ENCODE data around the gene UBE2F. TPM values are rescaled to one million over a fixed set of nuclear protein-coding genes. Genes with fewer than 3 reads are reported as not detected.
A peak's percentile ranks its signal among the peaks of the same experiment; 100 is the strongest.

The UBE2F gene
- total and polyA plus RNA-seq, 9 of the 15 experiments (the other 6 are each of a cell fraction or from before 2014, with no cell fraction given): 18.1 to 88.1 (median 53.0) TPM

DNA sequence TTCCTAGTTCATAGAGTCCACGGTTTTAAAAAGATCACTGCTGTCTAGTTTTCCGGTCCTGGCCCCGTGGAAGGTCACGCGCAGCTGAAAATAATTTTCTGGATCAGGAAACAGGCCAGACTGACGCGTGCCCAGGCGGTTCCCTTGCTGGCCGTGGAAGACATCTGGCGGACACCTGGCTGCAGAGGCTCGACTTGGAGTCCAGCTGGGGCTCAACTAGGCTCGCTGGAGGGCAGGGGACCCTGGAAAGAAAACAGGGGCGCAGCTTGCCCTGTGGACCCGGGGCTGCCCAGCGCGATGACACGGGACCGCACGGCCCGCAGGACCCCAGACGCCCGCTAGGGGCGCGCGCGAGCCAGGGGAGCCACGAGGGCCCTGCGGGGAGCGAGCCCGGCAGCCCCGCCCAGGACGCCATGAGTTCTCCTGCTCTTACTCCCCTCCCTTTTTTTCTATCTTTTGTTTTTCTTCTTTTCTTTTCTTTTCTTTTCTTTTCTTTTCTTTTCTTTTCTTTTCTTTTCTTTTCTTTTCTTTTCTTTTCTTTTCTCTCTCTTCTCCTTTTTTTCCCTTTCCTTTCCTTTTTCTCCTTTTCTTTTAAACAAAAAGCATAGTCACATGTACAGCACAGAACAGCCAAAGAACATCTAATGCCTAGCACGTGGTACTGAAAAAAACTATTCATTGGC lies 43.2 kb upstream of the UBE2F start (continued):
- TF ChIP-seq, protein P1, sequence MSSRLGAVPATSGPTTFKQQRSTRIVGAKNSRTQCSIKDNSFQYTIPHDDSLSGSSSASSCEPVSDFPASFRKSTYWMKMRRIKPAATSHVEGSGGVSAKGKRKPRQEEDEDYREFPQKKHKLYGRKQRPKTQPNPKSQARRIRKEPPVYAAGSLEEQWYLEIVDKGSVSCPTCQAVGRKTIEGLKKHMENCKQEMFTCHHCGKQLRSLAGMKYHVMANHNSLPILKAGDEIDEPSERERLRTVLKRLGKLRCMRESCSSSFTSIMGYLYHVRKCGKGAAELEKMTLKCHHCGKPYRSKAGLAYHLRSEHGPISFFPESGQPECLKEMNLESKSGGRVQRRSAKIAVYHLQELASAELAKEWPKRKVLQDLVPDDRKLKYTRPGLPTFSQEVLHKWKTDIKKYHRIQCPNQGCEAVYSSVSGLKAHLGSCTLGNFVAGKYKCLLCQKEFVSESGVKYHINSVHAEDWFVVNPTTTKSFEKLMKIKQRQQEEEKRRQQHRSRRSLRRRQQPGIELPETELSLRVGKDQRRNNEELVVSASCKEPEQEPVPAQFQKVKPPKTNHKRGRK (tag; IDR thresholded peaks at IDR 0.05): peak; percentile 97
- no peak for TF ChIP-seq PHB (CRISPR knock-in tag; IDR thresholded peaks at IDR 0.05)
- TF ChIP-seq, protein P2, sequence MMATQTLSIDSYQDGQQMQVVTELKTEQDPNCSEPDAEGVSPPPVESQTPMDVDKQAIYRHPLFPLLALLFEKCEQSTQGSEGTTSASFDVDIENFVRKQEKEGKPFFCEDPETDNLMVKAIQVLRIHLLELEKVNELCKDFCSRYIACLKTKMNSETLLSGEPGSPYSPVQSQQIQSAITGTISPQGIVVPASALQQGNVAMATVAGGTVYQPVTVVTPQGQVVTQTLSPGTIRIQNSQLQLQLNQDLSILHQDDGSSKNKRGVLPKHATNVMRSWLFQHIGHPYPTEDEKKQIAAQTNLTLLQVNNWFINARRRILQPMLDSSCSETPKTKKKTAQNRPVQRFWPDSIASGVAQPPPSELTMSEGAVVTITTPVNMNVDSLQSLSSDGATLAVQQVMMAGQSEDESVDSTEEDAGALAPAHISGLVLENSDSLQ (IDR thresholded peaks at IDR 0.05): no peak
- no peak for TF ChIP-seq ZNF507 (tag; conservative IDR thresholded peaks at IDR 0.05)
- TF ChIP-seq LARP7 (IDR thresholded peaks at IDR 0.05): 0 out of 2 replicates have a peak, but pooled peaks have one; percentile 55
- TF ChIP-seq NUFIP1 (IDR thresholded peaks at IDR 0.05; ENCODE audit: partially characterized antibody): no peak
- TF ChIP-seq KLF16 (IDR thresholded peaks at IDR 0.05): peak; percentile 58
- no peak for TF ChIP-seq SREBF2 (CRISPR knock-in tag; IDR thresholded peaks at IDR 0.05)
- 0 out of 2 replicates have a peak, but pooled peaks have one; percentile 12 for TF ChIP-seq ZSCAN29 (IDR thresholded peaks at IDR 0.05)
- TF ChIP-seq ELF1 (tag; IDR thresholded peaks at IDR 0.05): 0 out of 2 replicates have a peak, but pooled peaks have one; percentile 29
- TF ChIP-seq MAZ (CRISPR knock-in tag; conservative IDR thresholded peaks at IDR 0.05 in 1 of 2, IDR thresholded peaks at IDR 0.05 in 1 of 2): peak; percentile 62 to 85
- TF ChIP-seq RFX5 (IDR thresholded peaks at IDR 0.05; ENCODE audit: low read depth, low read length): no peak
- TF ChIP-seq MYC (IDR thresholded peaks at IDR 0.05; ENCODE audit: low read depth, low read length): peak; percentile 92
- TF ChIP-seq MYC (CRISPR knock-in tag; IDR thresholded peaks at IDR 0.05; ENCODE audit: borderline replicate concordance, low read depth): no peak
- no peak for TF ChIP-seq TAF15 (IDR thresholded peaks at IDR 0.05; ENCODE audit: low read depth, low read length)
- TF ChIP-seq, protein P3, sequence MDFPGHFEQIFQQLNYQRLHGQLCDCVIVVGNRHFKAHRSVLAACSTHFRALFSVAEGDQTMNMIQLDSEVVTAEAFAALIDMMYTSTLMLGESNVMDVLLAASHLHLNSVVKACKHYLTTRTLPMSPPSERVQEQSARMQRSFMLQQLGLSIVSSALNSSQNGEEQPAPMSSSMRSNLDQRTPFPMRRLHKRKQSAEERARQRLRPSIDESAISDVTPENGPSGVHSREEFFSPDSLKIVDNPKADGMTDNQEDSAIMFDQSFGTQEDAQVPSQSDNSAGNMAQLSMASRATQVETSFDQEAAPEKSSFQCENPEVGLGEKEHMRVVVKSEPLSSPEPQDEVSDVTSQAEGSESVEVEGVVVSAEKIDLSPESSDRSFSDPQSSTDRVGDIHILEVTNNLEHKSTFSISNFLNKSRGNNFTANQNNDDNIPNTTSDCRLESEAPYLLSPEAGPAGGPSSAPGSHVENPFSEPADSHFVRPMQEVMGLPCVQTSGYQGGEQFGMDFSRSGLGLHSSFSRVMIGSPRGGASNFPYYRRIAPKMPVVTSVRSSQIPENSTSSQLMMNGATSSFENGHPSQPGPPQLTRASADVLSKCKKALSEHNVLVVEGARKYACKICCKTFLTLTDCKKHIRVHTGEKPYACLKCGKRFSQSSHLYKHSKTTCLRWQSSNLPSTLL (IDR thresholded peaks at IDR 0.05): no peak
- no peak for TF ChIP-seq BRD9 (IDR thresholded peaks at IDR 0.05; ENCODE audit: low read depth, partially characterized antibody)
- TF ChIP-seq, protein P4, sequence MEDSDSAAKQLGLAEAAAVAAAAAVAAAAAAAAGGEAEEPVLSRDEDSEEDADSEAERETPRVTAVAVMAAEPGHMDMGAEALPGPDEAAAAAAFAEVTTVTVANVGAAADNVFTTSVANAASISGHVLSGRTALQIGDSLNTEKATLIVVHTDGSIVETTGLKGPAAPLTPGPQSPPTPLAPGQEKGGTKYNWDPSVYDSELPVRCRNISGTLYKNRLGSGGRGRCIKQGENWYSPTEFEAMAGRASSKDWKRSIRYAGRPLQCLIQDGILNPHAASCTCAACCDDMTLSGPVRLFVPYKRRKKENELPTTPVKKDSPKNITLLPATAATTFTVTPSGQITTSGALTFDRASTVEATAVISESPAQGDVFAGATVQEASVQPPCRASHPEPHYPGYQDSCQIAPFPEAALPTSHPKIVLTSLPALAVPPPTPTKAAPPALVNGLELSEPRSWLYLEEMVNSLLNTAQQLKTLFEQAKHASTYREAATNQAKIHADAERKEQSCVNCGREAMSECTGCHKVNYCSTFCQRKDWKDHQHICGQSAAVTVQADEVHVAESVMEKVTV (CRISPR knock-in tag; IDR thresholded peaks at IDR 0.05): peak; percentile 50; the same call in 1 of the 2 replicates
- TF ChIP-seq, protein P5, sequence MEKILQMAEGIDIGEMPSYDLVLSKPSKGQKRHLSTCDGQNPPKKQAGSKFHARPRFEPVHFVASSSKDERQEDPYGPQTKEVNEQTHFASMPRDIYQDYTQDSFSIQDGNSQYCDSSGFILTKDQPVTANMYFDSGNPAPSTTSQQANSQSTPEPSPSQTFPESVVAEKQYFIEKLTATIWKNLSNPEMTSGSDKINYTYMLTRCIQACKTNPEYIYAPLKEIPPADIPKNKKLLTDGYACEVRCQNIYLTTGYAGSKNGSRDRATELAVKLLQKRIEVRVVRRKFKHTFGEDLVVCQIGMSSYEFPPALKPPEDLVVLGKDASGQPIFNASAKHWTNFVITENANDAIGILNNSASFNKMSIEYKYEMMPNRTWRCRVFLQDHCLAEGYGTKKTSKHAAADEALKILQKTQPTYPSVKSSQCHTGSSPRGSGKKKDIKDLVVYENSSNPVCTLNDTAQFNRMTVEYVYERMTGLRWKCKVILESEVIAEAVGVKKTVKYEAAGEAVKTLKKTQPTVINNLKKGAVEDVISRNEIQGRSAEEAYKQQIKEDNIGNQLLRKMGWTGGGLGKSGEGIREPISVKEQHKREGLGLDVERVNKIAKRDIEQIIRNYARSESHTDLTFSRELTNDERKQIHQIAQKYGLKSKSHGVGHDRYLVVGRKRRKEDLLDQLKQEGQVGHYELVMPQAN (IDR thresholded peaks at IDR 0.05; ENCODE audit: borderline replicate concordance): 0 out of 2 replicates have a peak, but pooled peaks have one; percentile 25
- 0 out of 2 replicates have a peak, but pooled peaks have one; percentile 32 for TF ChIP-seq DPF2 (IDR thresholded peaks at IDR 0.05)
- peak; percentile 35; the same call in 1 of the 2 replicates for TF ChIP-seq PHF8 (IDR thresholded peaks at IDR 0.05; ENCODE audit: borderline replicate concordance, low read length)

Data from K562 (cell line).